GM12878 (cell line): ENCODE data around the gene CD93. TPM values are rescaled to one million over a fixed set of nuclear protein-coding genes. Genes with fewer than 3 reads are reported as not detected.

ENCODE experiments used
- ATAC-seq: fragments of 200-7000 bp; cut with Tn5 transposase; 3 replicates; pipeline ENCODE4 v1.9.1; 2020; ENCODE audit warnings: mild to moderate bottlenecking, moderate library complexity
- BruUV-seq: library from RNA; stranded (reverse); fragments of 400-500 nt; replicated peaks from 2 replicates; lab custom pipeline; 2021; lab: Mats Ljungman, UMichigan
- CTCF ChIA-PET: fragments of 300-600 bp; sonication (Branson Sonifier 250); formaldehyde crosslinking; extraction: SDS; loops from one replicate; lab custom pipeline; 2021; ENCODE audit warnings: inconsistent platforms; lab: Yijun Ruan, JAX
- POLR2A ChIA-PET: fragments of 350-600 bp; formaldehyde crosslinking; extraction: SDS; loops from one replicate; lab custom pipeline; 2021; ENCODE audit warnings: inconsistent platforms; lab: Charles Lee
- RAD21 ChIA-PET: fragments of 300-600 bp; sonication (Branson Sonifier 250); formaldehyde crosslinking; loops from one replicate; lab custom pipeline; 2023; ENCODE audit warnings: antibody characterized with exemption; ENCODE audit not compliant: unreplicated experiment; lab: Charles Lee
- SMC1A ChIA-PET: fragments of 300-600 bp; sonication (Branson Sonifier 250); formaldehyde crosslinking; loops from one replicate; lab custom pipeline; 2023; ENCODE audit not compliant: unreplicated experiment, uncharacterized antibody; lab: Charles Lee
- DNase-seq: peaks from one replicate; pipeline ENCODE4 v3.0.0-alpha.2; 2011; ENCODE audit warnings: low read depth, low spot score
- FAIRE-seq: peaks from 3 replicates; lab custom pipeline; 2011; peaks lifted over from hg19 to GRCh38; lab: Jason Lieb, UNC
- H2AFZ ChIP-seq: 2 replicates; pipeline ENCODE4 v1.6.0; 2011; ENCODE audit warnings: low read depth, low read length, control low read depth; ENCODE audit not compliant: control insufficient read depth
- H3K27ac ChIP-seq: 2 replicates; pipeline ENCODE4 v1.5.1; 2011; ENCODE audit warnings: control low read depth; ENCODE audit not compliant: control insufficient read depth, insufficient read depth
- H3K27me3 ChIP-seq, 2 experiments: replicated peaks in 1 of 2; 2 replicates each; pipeline versions ENCODE4 v1.6.0 to v1.6.1; 2011; ENCODE audit warnings: low read length in 1 of 2; ENCODE audit not compliant: control insufficient read depth in 2 of 2, insufficient read depth in 2 of 2
- H3K36me3 ChIP-seq, 2 experiments: 2 replicates each; pipeline ENCODE4 v1.5.1; 2011; ENCODE audit warnings: low read length in 1 of 2; ENCODE audit not compliant: control insufficient read depth in 2 of 2, insufficient read depth in 2 of 2
- H3K4me1 ChIP-seq: 2 replicates; pipeline ENCODE4 v1.6.1; 2011; ENCODE audit warnings: mild to moderate bottlenecking, low read length, moderate library complexity, mixed read lengths; ENCODE audit not compliant: control insufficient read depth, insufficient read depth
- H3K4me2 ChIP-seq: 2 replicates; pipeline ENCODE4 v1.6.0; 2011; ENCODE audit warnings: control low read depth; ENCODE audit not compliant: control insufficient read depth, insufficient read depth
- H3K4me3 ChIP-seq: fragments of 200-600 bp; sonication (generic); 2 replicates; pipeline ENCODE4 v1.5.1; 2016
- H3K79me2 ChIP-seq: 2 replicates; pipeline ENCODE4 v1.6.0; 2011; ENCODE audit warnings: low read length; ENCODE audit not compliant: control insufficient read depth, insufficient read depth
- H3K9ac ChIP-seq: 2 replicates; pipeline ENCODE4 v1.8.0; 2011; ENCODE audit warnings: low read length, control low read depth, mixed read lengths; ENCODE audit not compliant: control insufficient read depth, insufficient read depth
- H3K9me3 ChIP-seq: replicated peaks from 3 replicates; pipeline ENCODE4 v1.5.1; 2011; ENCODE audit warnings: mild to moderate bottlenecking, low read length; ENCODE audit not compliant: control insufficient read depth, insufficient read depth
- H4K20me1 ChIP-seq: 2 replicates; pipeline ENCODE4 v1.6.0; 2011; ENCODE audit not compliant: control insufficient read depth, insufficient read depth
- CBX3 ChIP-seq: fragments of 200-600 bp; sonication (generic); IDR thresholded peaks from 2 replicates; pipeline ENCODE4 v1.6.1; 2016; ENCODE audit warnings: low read depth, borderline replicate concordance
- CHD1 ChIP-seq: IDR thresholded peaks from 2 replicates; pipeline ENCODE4 v1.6.1; 2012; ENCODE audit warnings: low read depth, low read length, improper control_type of control experiment
- FOXK2 ChIP-seq: fragments of 450-650 bp; IDR thresholded peaks from 2 replicates; pipeline ENCODE4 v1.6.1; 2017; ENCODE audit warnings: mild to moderate bottlenecking, moderate library complexity
- HCFC1 ChIP-seq: fragments of 150-350 bp; IDR thresholded peaks from 2 replicates; pipeline ENCODE4 v1.6.1; 2014; ENCODE audit warnings: low read length
- KLF5 ChIP-seq: fragments of 450-650 bp; IDR thresholded peaks from 2 replicates; pipeline ENCODE4 v1.6.1; 2014; ENCODE audit warnings: mild to moderate bottlenecking; ENCODE audit not compliant: partially characterized antibody
- SUZ12 ChIP-seq: fragments of 200-600 bp; sonication (generic); IDR thresholded peaks from one replicate; pipeline ENCODE4 v1.6.1; 2018; ENCODE audit warnings: antibody characterized with exemption, mild to moderate bottlenecking; ENCODE audit not compliant: unreplicated experiment
- WGBS: methylation state at CpG from one replicate; pipeline ENCODE4 v1.1.6; 2016; ENCODE audit warnings: low lambda C conversion rate; ENCODE audit not compliant: insufficient replicate concordance, insufficient coverage; ENCODE audit errors: missing lambda C conversion rate; 5-methylcytosine and 5-hydroxymethylcytosine counted together
- in situ Hi-C: fragments of 300-500 bp; cut with MboI; formaldehyde crosslinking; loops from 9 replicates; pipeline ENCODE4 v1.14.3; 2018; ENCODE audit warnings: mixed read lengths
- intact Hi-C: fragments of 100-400 bp; cut with micrococcal nuclease; formaldehyde crosslinking; loops from one replicate; pipeline ENCODE4 v1.14.2; 2022; ENCODE audit not compliant: unreplicated experiment
- polyA plus RNA-seq, 11 experiments: library from polyadenylated mRNA; depleted of rRNA in 4 of 11; unstranded in 6 of 11; stranded (reverse) in 5 of 11; fragments of >200 nt; fragmentation: Nextera tagmentation in 4 of 11; fragmentation: Illumina TruSeq in 1 of 11; extraction: Ambion mirVana in 4 of 11; extraction: Trizol in 1 of 11; gene quantifications; 1 replicate in 1 of 11; 2 replicates in 10 of 11; pipeline versions ENCODE4 v1.2.1 to v1.2.3, GENCODE V29; 2011 to 2016; ENCODE audit warnings: inconsistent platforms in 2 of 11, missing spikeins in 2 of 11, low read depth in 1 of 11
- total RNA-seq, 4 experiments: library from RNA; depleted of rRNA in 3 of 4; stranded (reverse); fragments of >200 nt in 3 of 4; fragmentation: Illumina TruSeq in 1 of 4; extraction: Trizol in 1 of 4; gene quantifications; 2 replicates each; pipeline versions ENCODE4 v1.2.1 to v1.2.3, GENCODE V29; 2013 to 2021
- TF ChIP-seq, protein P1 (sequence below): fragments of 450-650 bp; formaldehyde crosslinking; IDR thresholded peaks from 2 replicates; pipeline ENCODE4 v1.5.0; 2022; ENCODE audit warnings: mild to moderate bottlenecking, missing genetic modification characterization
- TF ChIP-seq, protein P2 (sequence below): fragments of 450-650 bp; IDR thresholded peaks from 2 replicates; pipeline ENCODE4 v1.6.1; 2017; ENCODE audit warnings: low read depth, mild to moderate bottlenecking, moderate library complexity
- TF ChIP-seq, protein P3 (sequence below): fragments of 450-650 bp; IDR thresholded peaks from 2 replicates; pipeline ENCODE4 v1.6.1; 2018; ENCODE audit warnings: mild to moderate bottlenecking, low read depth, moderate library complexity; ENCODE audit not compliant: partially characterized antibody
- TF ChIP-seq, protein P4 (sequence below): fragments of 450-650 bp; IDR thresholded peaks from 2 replicates; pipeline ENCODE4 v1.6.1; 2017; ENCODE audit warnings: mild to moderate bottlenecking

The CD93 gene
- total and polyA plus RNA-seq, 10 of the 15 experiments (the other 5 are each of a cell fraction or from before 2014, with no cell fraction given), result 0.20 to 2.7 (median 0.92) TPM

DNA sequence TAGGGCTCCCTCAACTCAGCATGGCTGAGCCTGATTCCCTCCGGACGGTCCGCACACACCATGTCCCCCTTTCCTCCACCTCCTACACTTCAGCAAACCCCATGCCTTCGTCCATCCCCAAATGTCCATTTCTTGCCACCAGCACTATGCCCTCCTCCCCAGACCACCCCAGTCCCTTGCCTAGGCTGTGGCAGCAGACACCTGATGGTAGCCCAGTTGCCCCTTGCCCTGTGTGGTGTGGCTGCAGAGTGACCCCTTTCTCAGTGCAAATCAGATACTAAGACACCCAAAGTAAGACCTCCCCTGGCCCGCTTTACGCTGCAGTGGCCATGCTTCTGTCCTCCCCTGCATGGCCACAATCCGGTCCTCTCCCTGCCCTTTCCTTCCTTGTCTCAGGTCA is 34.1 kb upstream of the CD93 start:
- no TSS peak for BruUV-seq
- WGBS, result 19% methylated on average over 6 of the region's 7 CpGs
- DNase-seq (no peak), FAIRE-seq (no peak), ATAC-seq (no peak)
- H3K9me3 ChIP-seq, result no peaks in the 10 kb centered on the region
- in situ Hi-C loops (no loop called here), intact Hi-C loops (no loop called here)
- no peaks in the 10 kb centered on the region for H3K36me3 ChIP-seq
- H3K27me3 ChIP-seq, result no peaks in the 10 kb centered on the region; a peak in 2 of 4 replicates
- SMC1A ChIA-PET, result no interaction called here
- RAD21 ChIA-PET, result no interaction called here
- no peak overlapping the region for H3K27ac ChIP-seq
- no peak overlapping the region for H2AFZ ChIP-seq
- no peaks in the 10 kb centered on the region for H3K79me2 ChIP-seq
- H4K20me1 ChIP-seq, result no peaks in the 10 kb centered on the region
- POLR2A ChIA-PET, result no interaction called here
- CTCF ChIA-PET, result no interaction called here
- no peak overlapping the region for H3K9ac ChIP-seq
- no peak overlapping the region for H3K4me3 ChIP-seq
- H3K4me1 ChIP-seq, result peaks cover 26% of the 10 kb centered on the region
- H3K4me2 ChIP-seq, result no peak overlapping the region
- no peak for TF ChIP-seq KLF5
- TF ChIP-seq, protein P1, sequence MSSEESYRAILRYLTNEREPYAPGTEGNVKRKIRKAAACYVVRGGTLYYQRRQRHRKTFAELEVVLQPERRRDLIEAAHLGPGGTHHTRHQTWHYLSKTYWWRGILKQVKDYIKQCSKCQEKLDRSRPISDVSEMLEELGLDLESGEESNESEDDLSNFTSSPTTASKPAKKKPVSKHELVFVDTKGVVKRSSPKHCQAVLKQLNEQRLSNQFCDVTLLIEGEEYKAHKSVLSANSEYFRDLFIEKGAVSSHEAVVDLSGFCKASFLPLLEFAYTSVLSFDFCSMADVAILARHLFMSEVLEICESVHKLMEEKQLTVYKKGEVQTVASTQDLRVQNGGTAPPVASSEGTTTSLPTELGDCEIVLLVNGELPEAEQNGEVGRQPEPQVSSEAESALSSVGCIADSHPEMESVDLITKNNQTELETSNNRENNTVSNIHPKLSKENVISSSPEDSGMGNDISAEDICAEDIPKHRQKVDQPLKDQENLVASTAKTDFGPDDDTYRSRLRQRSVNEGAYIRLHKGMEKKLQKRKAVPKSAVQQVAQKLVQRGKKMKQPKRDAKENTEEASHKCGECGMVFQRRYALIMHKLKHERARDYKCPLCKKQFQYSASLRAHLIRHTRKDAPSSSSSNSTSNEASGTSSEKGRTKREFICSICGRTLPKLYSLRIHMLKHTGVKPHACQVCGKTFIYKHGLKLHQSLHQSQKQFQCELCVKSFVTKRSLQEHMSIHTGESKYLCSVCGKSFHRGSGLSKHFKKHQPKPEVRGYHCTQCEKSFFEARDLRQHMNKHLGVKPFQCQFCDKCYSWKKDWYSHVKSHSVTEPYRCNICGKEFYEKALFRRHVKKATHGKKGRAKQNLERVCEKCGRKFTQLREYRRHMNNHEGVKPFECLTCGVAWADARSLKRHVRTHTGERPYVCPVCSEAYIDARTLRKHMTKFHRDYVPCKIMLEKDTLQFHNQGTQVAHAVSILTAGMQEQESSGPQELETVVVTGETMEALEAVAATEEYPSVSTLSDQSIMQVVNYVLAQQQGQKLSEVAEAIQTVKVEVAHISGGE (CRISPR knock-in tag), result no peak
- no peak for TF ChIP-seq HCFC1
- TF ChIP-seq, protein P2, sequence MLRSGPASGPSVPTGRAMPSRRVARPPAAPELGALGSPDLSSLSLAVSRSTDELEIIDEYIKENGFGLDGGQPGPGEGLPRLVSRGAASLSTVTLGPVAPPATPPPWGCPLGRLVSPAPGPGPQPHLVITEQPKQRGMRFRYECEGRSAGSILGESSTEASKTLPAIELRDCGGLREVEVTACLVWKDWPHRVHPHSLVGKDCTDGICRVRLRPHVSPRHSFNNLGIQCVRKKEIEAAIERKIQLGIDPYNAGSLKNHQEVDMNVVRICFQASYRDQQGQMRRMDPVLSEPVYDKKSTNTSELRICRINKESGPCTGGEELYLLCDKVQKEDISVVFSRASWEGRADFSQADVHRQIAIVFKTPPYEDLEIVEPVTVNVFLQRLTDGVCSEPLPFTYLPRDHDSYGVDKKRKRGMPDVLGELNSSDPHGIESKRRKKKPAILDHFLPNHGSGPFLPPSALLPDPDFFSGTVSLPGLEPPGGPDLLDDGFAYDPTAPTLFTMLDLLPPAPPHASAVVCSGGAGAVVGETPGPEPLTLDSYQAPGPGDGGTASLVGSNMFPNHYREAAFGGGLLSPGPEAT, result no peak
- TF ChIP-seq CBX3, result no peak
- no peak for TF ChIP-seq CHD1
- no peak for TF ChIP-seq FOXK2
- TF ChIP-seq SUZ12, result no peak
- TF ChIP-seq, protein P3, sequence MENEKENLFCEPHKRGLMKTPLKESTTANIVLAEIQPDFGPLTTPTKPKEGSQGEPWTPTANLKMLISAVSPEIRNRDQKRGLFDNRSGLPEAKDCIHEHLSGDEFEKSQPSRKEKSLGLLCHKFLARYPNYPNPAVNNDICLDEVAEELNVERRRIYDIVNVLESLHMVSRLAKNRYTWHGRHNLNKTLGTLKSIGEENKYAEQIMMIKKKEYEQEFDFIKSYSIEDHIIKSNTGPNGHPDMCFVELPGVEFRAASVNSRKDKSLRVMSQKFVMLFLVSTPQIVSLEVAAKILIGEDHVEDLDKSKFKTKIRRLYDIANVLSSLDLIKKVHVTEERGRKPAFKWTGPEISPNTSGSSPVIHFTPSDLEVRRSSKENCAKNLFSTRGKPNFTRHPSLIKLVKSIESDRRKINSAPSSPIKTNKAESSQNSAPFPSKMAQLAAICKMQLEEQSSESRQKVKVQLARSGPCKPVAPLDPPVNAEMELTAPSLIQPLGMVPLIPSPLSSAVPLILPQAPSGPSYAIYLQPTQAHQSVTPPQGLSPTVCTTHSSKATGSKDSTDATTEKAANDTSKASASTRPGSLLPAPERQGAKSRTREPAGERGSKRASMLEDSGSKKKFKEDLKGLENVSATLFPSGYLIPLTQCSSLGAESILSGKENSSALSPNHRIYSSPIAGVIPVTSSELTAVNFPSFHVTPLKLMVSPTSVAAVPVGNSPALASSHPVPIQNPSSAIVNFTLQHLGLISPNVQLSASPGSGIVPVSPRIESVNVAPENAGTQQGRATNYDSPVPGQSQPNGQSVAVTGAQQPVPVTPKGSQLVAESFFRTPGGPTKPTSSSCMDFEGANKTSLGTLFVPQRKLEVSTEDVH, result no peak
- TF ChIP-seq, protein P4, sequence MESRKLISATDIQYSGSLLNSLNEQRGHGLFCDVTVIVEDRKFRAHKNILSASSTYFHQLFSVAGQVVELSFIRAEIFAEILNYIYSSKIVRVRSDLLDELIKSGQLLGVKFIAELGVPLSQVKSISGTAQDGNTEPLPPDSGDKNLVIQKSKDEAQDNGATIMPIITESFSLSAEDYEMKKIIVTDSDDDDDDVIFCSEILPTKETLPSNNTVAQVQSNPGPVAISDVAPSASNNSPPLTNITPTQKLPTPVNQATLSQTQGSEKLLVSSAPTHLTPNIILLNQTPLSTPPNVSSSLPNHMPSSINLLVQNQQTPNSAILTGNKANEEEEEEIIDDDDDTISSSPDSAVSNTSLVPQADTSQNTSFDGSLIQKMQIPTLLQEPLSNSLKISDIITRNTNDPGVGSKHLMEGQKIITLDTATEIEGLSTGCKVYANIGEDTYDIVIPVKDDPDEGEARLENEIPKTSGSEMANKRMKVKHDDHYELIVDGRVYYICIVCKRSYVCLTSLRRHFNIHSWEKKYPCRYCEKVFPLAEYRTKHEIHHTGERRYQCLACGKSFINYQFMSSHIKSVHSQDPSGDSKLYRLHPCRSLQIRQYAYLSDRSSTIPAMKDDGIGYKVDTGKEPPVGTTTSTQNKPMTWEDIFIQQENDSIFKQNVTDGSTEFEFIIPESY, result no peak
